Measurements from ENCODE around the gene TMEM221.
"Not testable (repeated sequence)": the region's sequence is repeated elsewhere in the genome, so short reads cannot be mapped to it uniquely, and the experiment has no call there.

TMEM221 gene

GRCh38 chr19:17448131-17448967, at the start of gene TMEM221:
Gene TMEM221 (minus strand): TSS chr19:17448668. CDS start chr19:17448462, 206 bp downstream.
- no peak for DNase-seq (ENCODE audit: low spot score)

DNA sequence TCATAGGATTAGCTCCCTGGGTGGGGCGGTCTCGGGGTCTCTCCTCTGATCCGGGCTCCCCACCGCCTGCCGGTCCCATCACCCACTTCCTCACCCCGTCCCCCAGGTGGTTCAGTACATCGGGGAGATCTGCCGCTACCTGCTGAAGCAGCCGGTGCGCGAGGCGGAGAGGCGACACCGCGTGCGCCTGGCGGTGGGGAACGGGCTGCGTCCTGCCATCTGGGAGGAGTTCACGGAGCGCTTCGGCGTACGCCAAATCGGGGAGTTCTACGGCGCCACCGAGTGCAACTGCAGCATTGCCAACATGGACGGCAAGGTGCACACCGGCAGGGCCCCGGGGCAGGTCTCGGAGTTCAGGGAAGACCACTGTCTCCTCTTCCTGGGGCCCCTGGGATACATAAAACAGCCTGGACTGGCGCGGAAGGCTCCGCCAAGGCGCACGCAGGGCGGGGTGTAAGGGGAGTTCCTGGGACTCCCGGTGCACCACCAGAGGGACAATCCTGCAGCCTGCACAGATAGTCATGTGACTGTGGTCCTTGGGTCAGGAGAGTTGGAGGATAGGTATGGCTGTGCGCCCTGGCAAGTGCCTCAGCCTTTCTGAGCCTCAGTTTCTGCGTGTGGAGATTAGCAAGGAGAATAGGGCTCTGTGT, 48.8 kb upstream of the TMEM221 start:
- no peak for DNase-seq (ENCODE audit: low spot score)

DNA sequence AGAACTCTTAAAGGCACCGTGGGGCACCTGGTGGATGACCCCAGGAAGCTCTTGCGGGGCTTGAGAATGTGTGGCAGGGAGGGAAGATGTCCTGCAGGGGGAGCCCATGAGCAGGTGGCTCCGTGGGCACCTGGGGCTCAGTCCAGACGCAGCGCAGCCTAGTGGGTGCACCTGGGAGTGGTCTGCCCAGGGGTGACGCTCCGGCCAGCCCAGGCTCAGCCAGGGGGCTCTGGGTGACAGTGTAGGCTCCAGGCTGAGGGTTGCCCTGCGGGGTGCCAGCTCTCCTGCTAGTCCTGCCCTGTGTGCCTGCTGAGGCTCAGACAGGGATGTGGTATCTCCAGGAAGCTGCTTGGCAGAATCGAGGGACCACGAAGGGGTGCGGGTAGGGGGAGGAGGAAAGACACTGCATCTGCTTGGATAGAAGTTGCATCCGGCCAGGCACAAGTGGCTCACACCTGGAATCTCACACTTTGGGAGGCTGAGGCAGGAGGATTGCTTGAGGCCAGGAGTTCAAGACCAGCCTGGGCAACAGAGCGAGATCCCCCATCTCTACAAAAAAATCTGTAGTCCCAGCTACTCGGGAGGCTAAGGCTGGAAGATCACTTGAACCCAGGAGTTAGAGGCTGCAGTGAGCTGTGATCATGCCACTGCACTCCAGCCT, 48.0 kb upstream of the TMEM221 start:
- peak; percentile 54 for DNase-seq (ENCODE audit: low spot score)

DNA sequence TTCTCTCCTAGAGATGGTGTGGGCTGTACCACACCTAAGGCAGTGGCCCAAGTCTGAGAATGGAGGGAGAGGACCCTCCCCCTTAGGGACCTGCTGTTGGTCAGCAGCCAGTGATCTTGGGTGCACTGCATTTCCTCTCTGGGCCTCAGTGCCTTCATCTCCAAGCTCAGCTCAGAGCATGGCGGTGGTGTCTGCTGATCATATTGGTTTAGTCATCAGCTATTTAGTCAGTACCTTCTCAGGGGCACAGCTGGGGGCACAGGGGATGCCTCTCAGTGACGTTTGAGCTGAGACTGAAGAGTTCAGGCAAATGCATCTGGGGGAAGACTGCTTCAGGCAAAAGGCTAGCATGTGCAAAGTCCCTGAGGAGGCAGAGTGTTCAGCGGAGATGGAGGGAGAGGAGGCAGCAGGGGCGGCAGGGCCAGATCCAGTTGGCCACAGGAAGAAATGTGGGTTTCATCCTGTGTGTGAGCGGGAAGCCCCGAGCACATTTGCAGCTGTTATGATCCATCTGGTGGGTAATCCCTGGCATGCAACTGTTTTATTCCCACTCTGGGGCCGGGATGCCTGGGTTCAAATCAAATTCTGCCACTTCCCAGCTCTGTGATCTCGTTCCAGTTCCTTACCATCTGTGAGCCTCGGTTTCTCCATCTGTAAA, 47.3 kb upstream of the TMEM221 start:
- DNase-seq (ENCODE audit: low spot score) = no peak

GRCh38 chr19:17491287-17491686, 42.8 kb upstream of the TMEM221 start:
- DNase-seq (ENCODE audit: low spot score) = no peak

DNA sequence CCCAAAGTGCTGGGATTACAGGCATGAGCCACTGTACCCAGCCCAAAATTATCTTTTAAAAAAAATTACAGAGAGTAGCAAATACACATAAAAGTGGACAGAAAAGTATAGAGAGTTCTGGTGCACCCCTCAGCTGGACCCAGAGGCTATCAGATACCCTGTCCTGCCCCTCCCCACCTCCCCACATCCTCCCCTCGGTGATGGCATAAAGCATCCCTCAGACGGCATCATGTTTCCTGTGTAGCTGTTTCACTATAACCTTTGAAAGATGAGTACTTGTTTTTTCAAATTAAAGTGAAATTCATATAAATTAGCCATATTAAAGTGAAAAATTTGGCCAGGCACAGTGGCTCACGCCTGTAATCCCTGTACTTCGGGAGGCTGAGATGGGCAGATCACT, 41.9 kb upstream of the TMEM221 start:
- DNase-seq (ENCODE audit: low spot score) = no peak

DNA sequence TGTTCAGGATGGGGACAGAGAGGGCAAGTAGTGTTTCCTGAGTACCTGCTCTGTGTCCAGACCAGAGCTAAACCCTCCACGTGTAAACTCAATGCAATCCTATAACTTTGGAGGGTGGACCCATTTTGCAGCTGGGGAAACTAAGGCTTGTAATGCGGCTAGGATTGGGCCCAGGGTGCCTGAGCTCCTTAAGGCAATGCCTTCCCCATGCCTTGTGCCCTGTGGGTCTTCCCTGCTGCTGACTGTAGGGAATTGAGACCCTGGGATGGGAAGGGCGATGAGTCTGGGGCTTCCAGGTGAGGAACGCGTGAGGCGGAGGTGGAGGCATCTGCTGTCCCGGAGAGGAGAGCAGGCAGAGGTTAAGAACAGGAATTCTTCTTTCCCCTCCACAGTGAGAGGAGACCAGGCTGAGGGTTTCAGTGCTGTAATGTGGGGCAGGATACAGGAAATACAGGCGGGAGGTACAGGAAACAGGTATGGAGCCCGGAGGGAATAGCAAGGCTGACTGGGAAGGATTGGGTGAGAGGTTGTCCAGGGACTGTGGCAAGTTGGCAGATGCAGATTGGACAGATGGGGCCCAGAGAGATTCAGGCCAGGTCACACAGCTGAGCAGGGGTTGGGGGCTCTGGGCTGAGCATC, 41.0 kb upstream of the TMEM221 start:
- no peak for DNase-seq (ENCODE audit: low spot score)

DNA sequence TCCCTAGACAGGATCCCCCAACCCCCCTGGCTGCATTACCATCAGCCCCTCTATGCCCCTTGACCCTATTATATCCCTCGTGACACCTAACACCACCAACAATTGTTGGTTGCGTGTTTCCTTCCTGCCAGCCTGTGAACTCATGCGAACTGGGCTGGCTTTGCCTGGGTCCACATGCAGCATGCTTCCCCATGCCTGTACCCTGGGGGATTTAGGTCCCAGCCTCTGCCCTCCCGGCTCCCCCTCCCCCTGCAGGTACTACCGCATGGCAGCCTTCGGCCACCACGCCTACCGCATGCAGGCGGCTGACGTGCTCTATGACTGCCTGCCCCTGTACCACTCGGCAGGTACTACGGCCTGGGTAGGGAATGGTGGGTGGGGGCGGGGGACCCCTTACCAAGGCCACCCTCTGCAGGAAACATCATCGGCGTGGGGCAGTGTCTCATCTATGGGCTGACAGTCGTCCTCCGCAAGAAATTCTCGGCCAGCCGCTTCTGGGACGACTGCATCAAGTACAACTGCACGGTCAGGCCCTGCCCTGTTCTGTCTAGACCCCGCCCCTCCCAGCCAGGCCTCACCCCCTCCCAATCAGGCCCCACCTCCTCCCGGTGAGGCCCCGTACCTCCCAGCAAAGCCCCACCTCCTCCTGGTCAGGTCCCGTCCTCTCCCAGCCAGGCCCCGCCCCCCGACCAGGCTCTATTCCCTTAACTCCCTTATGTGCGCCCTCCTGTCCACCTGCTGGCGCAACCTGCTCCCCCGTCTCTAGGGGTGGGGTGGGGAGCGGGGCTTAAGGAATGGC, 40.3 kb upstream of the TMEM221 start:
- no peak for DNase-seq (ENCODE audit: low spot score)

- DNase-seq (ENCODE audit: low spot score) = no peak
Observed at GRCh38 chr19:17487284-17488121, 39.0 kb upstream of the TMEM221 start.

GRCh38 chr19:17486545-17487240, 38.2 kb upstream of the TMEM221 start:
- no peak for DNase-seq (ENCODE audit: low spot score)

DNA sequence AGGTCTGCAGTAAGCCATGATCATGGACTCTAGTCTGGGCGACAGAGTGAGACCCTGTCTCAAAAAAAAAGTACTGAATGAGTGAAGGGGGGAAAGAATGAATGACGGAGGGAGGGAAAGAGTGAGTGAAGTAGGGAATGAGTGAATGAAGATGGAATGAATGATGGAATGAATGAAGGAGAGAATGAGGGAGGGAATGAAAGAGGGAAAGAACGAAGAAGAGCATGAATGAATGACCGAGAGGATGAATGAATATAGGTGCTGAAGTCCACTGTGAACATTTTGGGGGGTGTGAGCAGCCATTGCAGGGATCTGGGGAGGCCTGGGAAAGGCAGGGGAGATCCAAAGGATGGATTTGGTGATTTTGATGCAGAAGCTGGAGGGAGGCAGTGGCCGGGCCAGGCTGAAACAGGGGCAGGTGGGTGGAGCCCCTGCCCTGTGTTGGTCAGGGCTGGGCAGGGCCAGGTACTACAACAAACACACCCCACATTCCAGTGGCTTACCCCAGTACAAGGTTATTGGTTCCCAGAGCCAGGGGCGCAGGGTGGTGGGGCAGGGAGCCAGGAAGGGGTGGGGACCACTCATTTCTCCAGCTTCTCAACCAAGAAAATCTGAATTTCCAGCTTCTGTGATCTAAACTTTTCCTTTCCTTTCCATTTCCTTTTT, 36.2 kb upstream of the TMEM221 start:
- no peak for DNase-seq (ENCODE audit: low spot score)

- DNase-seq (ENCODE audit: low spot score) = no peak
Observed at GRCh38 chr19:17483605-17484002, 35.1 kb upstream of the TMEM221 start.

DNA sequence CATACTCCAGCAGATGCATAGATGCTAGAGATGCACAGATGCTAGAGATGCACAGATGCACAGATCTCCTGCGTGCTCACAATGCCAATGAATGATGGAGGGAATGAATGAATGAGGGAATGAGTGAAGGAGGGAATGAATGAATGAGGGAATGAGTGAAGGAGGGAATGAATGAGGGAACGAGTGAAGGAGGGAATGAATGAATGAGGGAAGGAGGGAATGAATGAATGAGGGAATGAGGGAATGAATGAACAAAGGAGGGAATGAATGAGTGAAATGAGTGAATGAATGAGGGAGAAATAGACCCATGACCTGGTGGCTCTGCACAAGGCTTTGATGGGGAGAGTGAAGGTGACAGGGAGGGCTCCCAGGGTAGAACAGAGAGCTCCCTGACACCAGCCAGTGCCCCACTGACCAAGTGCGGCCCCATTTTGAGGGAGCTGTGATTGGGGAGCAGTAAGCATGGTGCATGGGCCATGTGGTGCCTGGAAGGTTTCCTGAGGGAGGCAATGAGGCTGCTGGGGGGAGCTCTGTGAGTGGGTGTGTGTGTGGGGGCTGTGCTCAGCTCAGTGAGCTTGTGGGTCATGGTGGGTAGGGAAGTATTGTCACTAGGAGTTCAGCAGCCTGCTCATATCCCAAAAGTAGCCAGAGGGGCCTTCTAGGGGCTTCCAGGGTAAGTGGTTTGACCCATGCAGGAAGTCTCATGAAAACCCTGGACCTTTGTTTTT, 34.6 kb upstream of the TMEM221 start:
- DNase-seq (ENCODE audit: low spot score) = no peak

DNA sequence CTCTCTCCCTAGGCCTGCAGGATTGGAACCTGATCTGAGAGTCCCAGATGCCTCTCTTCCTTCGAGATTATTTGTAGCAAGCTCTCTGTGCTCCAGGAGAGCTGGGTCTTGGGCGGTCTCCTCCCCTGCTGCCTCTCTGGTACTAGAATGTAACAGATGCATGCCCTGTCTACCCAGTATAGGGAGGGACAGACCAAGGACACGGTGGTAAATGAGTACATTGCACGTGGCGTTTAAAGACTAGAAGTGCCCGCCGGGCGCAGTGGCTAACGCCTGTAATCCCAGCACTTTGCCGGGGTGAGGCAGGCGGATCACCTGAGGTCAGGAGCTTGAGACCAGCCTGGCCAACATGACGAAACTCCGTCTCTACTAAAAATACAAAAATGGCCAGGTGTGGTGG, 33.5 kb upstream of the TMEM221 start:
- DNase-seq (ENCODE audit: low spot score) = no peak

- DNase-seq (ENCODE audit: low spot score) = no peak
Observed at GRCh38 chr19:17479325-17479791, 30.9 kb upstream of the TMEM221 start.

DNA sequence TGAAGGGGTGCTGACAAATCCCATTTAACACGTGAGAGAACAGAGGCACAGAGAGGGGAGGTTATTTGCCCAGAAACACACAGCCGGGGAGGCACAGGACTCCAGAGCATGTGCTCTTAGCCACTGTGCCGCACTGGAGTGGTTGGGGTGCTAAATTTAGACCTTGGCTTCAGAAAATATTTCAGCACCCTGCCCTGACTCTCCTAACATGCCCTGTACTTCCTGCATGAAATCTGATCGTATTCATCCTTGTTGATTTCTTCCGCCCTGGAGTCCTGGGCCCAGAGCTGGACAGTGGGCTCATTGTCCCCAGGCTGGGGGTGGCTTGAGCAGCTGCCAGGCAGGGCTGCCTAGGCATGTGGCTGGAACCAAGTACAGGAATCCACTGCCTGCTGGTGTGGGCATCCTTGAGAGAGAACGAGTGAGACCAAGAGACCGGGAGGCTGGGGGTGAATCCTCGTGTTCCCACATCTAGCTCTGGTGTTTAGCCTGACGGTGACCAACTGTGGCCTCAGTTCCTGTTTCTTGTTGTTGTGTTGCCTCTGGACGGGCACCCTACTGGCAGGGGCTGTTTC, 27.2 kb upstream of the TMEM221 start:
- DNase-seq (ENCODE audit: low spot score) = peak; percentile 88

- not testable (repeated sequence) for DNase-seq (ENCODE audit: low spot score)
Observed at GRCh38 chr19:17475011-17475540, 26.6 kb upstream of the TMEM221 start.

DNA sequence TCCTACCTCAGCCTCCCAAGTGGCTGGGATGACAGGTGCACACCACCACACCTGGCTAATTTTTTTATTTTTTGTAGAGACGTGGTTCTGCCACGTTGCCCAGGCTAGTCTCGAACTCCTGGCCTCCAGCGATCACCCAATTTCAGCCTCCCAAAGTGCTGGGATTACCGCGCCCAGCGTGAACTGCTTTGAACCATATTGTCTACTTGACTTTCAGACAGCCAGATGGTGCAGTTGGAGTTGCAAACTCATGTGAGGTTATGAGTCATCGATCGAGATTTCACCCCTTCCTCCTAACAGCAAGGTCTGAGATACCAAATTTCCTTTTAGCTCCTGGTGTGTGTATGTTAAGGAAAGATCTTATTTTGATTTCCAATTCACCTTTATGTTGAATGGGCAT, 24.6 kb upstream of the TMEM221 start:
- DNase-seq (ENCODE audit: low spot score) = no peak
